ENCODE data around the gene CGRRF1. TPM values are rescaled to one million over a fixed set of nuclear protein-coding genes. Genes with fewer than 3 reads are reported as not detected.

CGRRF1 gene
- total and polyA plus RNA-seq, 2 of the 13 experiments (the other 11 are each of a cell fraction or from before 2014, with no cell fraction given), result 16.8 to 18.2 TPM

GRCh38 chr14:54564868-54565784, 55.4 kb downstream of the CGRRF1 start (continued):
- TF ChIP-seq ARID5B (CRISPR knock-in tag; IDR thresholded peaks at IDR 0.05), result no peak
- no peak for TF ChIP-seq PLRG1 (conservative IDR thresholded peaks at IDR 0.05)
- TF ChIP-seq ZNF75D (CRISPR knock-in tag; IDR thresholded peaks at IDR 0.05; ENCODE audit: borderline replicate concordance), result no peak
- TF ChIP-seq ZNF740 (CRISPR knock-in tag; IDR thresholded peaks at IDR 0.05), result peak; percentile 20; the same call in 1 of the 2 replicates
- TF ChIP-seq, protein P1, sequence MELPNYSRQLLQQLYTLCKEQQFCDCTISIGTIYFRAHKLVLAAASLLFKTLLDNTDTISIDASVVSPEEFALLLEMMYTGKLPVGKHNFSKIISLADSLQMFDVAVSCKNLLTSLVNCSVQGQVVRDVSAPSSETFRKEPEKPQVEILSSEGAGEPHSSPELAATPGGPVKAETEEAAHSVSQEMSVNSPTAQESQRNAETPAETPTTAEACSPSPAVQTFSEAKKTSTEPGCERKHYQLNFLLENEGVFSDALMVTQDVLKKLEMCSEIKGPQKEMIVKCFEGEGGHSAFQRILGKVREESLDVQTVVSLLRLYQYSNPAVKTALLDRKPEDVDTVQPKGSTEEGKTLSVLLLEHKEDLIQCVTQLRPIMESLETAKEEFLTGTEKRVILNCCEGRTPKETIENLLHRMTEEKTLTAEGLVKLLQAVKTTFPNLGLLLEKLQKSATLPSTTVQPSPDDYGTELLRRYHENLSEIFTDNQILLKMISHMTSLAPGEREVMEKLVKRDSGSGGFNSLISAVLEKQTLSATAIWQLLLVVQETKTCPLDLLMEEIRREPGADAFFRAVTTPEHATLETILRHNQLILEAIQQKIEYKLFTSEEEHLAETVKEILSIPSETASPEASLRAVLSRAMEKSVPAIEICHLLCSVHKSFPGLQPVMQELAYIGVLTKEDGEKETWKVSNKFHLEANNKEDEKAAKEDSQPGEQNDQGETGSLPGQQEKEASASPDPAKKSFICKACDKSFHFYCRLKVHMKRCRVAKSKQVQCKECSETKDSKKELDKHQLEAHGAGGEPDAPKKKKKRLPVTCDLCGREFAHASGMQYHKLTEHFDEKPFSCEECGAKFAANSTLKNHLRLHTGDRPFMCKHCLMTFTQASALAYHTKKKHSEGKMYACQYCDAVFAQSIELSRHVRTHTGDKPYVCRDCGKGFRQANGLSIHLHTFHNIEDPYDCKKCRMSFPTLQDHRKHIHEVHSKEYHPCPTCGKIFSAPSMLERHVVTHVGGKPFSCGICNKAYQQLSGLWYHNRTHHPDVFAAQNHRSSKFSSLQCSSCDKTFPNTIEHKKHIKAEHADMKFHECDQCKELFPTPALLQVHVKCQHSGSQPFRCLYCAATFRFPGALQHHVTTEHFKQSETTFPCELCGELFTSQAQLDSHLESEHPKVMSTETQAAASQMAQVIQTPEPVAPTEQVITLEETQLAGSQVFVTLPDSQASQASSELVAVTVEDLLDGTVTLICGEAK (IDR thresholded peaks at IDR 0.05), result no peak
- TF ChIP-seq, protein P1 (CRISPR knock-in tag; IDR thresholded peaks at IDR 0.05), result peak; percentile 80
- no peak for TF ChIP-seq ZBTB21 (CRISPR knock-in tag; IDR thresholded peaks at IDR 0.05)
- TF ChIP-seq ZSCAN12 (CRISPR knock-in tag; IDR thresholded peaks at IDR 0.05), result peak; percentile 70; the same call in 1 of the 2 replicates
- peak; percentile 37; the same call in 1 of the 2 replicates for TF ChIP-seq ZMYM3 (CRISPR knock-in tag; IDR thresholded peaks at IDR 0.05)
- TF ChIP-seq ZNF703 (CRISPR knock-in tag; IDR thresholded peaks at IDR 0.05; ENCODE audit: borderline replicate concordance), result no peak
- TF ChIP-seq EEA1 (CRISPR knock-in tag; IDR thresholded peaks at IDR 0.05; ENCODE audit: borderline replicate concordance), result peak; percentile 78
- TF ChIP-seq, protein P2, sequence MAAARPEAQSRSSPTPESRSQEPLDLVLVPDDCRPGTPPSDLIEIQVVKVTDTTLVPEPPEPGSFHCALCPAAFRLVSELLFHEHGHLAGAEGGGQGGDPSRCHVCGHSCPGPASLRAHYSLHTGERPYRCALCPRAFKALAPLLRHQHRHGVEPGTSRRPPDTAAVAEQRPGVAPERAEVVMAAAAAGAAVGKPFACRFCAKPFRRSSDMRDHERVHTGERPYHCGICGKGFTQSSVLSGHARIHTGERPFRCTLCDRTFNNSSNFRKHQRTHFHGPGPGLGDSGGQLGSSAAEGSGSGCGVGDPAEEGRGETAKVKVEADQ (CRISPR knock-in tag; IDR thresholded peaks at IDR 0.05; ENCODE audit: borderline replicate concordance), result peak; percentile 68; the same call in 1 of the 2 replicates
- peak; percentile 38 for TF ChIP-seq BRD4 (CRISPR knock-in tag; IDR thresholded peaks at IDR 0.05)
- TF ChIP-seq ZNF761 (CRISPR knock-in tag; conservative IDR thresholded peaks at IDR 0.05), result no peak; the same call in 1 of the 2 replicates

All from HepG2 (cell line).